Adrenal gland (tissue), 5 donors: ENCODE results near the gene ZNF212.

Experiments used
- POLR2A ChIP-seq, 2 donors: fragments of 450-650 bp; IDR thresholded peaks; one replicate each; pipeline ENCODE4 v1.6.1; 2017; ENCODE audit warnings: antibody characterized with exemption in 2 of 2, mild to moderate bottlenecking in 2 of 2, moderate library complexity in 1 of 2
- TF ChIP-seq, protein P1 (sequence below), 6 experiments: fragments of 450-650 bp in 4 of 6; fragments of 200-600 bp in 2 of 6; sonication (generic) in 1 of 6; IDR thresholded peaks; 1 replicate in 5 of 6; 2 replicates in 1 of 6; pipeline versions ENCODE4 v1.5.1 to v1.8.0; 2016 to 2021; ENCODE audit warnings: antibody characterized with exemption in 6 of 6, mild to moderate bottlenecking in 2 of 6, moderate library complexity in 1 of 6
- donor health status: DM: no; HTN: no; CAD: no.

DNA sequence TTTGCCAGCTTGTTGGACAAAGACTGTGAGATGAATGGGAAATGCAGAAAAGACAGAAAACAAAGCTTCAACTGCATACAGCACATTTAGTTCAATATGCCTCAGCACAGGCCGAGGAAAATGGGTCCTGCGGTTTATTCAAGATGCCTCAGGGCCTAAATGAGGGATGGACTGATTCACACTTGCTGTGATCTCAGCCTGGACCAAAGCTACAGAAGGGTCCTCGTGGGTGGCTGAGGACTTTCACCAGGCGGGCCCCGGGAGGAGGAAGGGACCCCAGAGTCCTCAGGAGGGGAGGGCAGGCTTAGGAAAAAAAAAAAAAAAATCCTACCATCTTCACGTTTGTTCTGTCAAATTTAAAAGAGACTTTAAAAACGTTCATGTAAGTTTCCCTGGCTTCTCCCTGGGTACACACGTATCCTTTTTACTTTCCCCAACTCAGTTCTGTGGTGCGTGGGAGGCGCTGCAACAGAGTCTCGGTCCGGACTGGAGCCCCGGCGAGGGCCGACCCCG is 21.9 kb downstream of the ZNF212 start:
- TF ChIP-seq, protein P1, sequence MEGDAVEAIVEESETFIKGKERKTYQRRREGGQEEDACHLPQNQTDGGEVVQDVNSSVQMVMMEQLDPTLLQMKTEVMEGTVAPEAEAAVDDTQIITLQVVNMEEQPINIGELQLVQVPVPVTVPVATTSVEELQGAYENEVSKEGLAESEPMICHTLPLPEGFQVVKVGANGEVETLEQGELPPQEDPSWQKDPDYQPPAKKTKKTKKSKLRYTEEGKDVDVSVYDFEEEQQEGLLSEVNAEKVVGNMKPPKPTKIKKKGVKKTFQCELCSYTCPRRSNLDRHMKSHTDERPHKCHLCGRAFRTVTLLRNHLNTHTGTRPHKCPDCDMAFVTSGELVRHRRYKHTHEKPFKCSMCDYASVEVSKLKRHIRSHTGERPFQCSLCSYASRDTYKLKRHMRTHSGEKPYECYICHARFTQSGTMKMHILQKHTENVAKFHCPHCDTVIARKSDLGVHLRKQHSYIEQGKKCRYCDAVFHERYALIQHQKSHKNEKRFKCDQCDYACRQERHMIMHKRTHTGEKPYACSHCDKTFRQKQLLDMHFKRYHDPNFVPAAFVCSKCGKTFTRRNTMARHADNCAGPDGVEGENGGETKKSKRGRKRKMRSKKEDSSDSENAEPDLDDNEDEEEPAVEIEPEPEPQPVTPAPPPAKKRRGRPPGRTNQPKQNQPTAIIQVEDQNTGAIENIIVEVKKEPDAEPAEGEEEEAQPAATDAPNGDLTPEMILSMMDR (IDR thresholded peaks at IDR 0.05), result no peak
- TF ChIP-seq POLR2A (IDR thresholded peaks at IDR 0.05), result no peak
